Measurements from ENCODE around the gene GDPGP1.
"Not testable (repeated sequence)": the region's sequence is repeated elsewhere in the genome, so short reads cannot be mapped to it uniquely, and the experiment has no call there.

Gene GDPGP1

GRCh38 chr15:90234096-90234988 lies at the start of gene GDPGP1:
Gene GDPGP1, plus strand, starts transcription at chr15:90234209. Its CDS starts 6,700 bp downstream, at chr15:90240909.
- peak in 1 of 2 experiments; percentile 57 for DNase-seq

- DNase-seq = peak; percentile 42 to 49
Measured at GRCh38 chr15:90184786-90185704, 49.0 kb upstream of the GDPGP1 start.

DNA sequence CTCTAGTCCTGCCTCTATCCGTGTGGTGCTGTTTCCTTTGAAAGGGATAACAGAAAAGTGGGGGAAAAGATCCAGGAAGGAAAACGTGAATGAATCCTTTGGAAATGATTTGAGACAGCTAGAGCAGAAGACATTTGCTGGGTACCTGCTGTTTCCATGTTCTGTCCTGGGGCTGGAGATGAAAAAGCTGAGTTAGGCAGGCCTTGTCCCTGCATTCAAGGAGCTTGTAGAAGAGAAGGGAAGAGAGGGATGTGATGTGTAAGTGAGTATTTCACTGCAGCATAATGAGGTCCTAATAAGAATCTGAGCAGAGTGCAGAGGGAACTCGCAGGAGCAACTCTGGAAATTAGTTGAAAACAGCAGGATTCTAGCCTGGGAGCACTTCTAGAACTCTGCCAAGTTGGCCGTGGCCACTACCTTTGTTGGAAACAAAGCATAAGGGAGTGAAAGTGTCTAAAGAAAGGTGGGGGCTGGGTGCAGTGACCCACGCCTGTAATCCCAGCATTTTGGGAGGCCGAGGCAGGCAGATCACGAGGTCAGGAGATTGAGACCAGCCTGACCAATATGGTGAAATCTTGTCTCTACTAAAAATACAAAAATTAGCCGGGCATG lies 46.6 kb upstream of the GDPGP1 start:
- no peak for DNase-seq

DNA sequence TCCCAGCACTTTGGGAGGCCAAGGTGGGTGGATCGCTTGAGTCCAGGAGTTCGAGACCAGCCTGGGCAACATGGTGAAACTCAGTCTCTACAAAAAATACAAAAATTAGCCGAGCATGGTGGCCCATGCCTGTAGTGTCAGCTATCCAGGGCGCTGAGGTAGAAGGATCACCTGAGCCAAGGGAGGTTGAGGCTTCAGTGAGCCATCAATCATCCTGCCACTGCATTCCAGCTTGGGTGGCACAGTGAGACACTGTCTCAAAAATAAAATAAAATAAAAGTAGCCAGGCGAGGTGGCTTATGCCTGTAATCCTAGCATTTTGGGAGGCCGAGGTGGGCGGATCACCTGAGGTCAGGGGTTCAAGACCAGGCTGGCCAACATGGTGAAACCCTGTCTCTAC lies 45.9 kb upstream of the GDPGP1 start:
- DNase-seq = not testable (repeated sequence)

DNA sequence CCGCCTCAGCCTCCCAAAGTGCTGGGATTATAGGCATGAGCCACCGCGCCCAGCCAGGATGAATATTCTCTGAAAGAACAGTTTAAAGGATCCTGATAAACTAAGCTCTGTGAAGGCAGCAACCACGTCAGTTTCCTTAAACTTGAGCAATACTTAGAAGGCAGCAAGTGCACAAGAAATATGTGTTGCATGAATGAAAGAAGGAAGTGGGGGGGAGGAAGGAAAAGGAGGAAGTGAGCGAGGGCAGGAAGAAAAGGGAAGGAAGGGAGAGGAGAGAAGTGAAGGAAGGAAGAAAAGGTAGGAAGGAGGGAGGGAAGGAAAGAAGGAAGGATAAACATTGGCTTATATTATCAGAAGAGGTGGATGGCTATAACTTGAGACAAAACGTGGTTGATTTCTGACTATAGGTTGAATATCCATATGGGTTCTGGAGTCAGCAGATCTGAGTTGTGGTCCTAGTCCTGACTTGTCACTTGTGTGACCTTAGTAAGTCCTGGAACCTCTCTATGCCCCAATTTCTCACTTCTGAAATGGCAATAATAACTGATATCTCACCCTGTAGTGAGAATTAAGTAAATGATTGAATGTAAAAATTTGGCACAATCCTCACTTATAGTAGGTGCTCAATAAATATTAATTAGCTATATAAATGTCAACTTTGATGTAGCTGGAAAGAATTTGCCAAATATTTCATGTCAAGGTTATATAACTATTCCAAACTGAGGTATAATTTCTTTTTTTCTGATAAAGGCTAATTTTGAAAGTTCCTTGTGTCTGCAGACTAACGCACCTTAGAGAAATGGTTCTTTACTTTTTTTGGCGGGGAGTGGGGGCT lies 44.9 kb upstream of the GDPGP1 start:
- DNase-seq = peak; percentile 80 to 83

- no peak for DNase-seq
Measured at GRCh38 chr15:90189781-90190467, 44.1 kb upstream of the GDPGP1 start.

GRCh38 chr15:90190606-90191343 lies 43.2 kb upstream of the GDPGP1 start:
- no peak for DNase-seq

DNA sequence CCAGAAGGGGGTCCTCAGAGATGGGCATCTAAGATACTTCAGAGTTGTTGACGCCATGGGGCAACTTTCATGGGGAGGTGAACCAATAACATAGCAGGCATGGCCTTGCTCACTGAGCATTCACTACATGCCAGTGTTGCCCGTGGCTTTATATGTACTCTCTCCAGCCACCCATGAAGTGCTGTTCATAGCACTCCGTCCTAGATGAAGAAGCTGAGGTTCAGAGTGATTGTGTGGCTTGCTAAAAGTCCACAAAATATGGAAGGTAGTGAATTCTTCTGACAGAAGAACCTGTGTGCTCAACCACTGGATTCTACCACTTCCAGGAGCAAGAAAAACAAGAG lies 42.7 kb upstream of the GDPGP1 start:
- no peak for DNase-seq

DNA sequence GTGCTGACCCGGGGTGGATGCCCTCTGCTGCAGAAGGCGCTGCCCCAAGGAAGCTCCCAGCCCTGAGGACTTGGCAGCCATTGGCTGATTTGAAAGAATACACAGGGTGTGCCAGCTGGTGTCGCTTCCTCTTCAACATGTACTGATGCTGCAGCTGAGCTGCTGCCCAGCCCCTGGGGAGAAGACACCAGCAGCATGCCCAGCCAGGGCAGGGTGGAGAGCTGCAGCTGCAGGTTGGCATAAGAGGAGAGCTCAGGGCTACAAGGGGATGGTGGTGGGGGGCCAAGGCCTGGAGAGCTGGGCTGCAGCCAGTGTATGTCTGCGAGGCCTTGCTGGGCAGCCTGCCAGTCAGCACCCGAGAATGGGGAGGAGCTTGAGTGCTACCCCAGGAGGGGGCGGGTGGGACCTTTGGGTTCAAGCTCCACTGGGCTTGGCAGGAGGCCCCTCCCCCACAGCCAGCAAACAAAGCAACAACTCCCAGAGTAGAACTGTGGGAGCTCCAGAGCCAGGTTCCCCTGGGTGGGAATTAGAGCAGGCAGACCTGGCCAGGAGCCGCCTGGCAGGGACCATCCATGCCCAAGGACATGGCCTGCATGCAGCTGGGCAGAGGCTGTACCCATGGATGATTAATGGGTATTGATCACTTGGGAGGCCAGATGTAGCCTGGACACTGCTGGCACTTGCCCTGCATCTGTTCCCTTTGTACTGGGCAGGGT lies 42.1 kb upstream of the GDPGP1 start:
- peak; percentile 39 to 45 for DNase-seq

DNA sequence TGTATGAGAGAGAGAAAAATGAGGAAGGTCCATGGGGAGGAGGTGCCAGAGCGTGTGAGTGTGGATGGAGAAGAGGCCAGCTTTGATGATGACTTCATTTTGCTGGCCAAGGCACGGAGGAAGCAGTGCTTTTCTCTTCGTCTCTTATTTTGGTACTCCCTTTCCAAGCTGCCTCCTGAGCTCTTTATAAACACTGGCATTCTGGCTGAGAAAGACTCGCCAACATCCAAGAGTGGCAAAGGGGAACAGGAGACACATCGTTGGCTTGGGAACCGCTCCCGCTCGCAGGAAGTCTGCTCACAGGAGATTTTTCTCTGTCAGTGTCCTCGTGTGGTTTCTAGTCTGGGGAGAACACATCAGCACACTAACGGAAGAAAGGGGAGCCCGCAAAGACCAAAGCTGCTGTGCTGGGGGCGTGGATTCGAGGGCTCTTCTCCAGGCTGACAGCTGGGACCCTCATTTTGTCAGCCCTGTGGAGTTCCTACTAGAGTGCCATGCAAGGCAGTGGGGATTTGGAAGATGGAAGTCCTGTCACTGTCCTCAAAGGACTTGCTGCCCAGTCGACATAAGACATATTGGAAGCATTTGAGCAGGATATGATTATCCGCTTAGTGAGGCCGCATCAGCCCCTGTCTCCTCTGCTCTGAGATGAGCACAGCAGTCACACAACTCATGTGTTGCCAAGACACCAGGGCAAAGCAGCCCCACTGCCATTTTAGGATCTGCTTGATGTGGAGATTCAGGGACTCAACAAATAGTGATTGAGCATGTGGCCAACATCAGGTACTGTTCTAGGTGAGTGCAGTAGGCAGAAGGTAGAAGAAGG lies 40.8 kb upstream of the GDPGP1 start:
- DNase-seq = peak; percentile 76

GRCh38 chr15:90194655-90195054 lies 39.4 kb upstream of the GDPGP1 start:
- DNase-seq = no peak

DNA sequence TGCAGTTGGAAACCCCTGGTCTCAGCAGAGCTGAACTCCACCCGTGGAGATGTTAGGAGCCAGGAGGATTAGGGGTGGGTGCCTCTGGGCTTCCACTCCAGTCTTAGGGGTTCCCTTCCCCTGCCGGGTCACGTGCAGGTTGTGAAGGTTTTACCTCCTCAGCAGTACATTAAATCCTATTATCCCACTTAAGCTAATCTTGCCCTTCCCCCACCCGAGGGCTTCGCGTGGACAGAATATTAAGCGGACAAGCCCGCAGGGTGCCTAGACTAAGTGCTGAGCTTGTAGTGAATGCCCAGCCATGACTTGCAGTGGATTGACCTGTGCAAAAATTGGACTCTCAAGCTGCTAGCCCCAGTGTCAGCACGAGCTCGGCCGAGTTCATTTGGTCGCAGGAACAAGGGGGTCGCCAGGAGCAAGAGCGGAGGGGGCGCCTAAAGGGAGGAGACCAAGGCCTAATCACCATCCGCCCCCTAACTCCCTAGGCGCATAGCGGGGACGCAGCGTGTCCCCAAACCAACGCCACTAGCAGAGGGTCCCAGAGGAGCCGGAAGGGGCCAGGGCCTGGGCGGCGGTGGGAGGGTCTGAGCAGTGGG lies 33.4 kb upstream of the GDPGP1 start:
- DNase-seq = no peak

- peak; percentile 49 to 66 for DNase-seq
Measured at GRCh38 chr15:90201130-90201943, 32.7 kb upstream of the GDPGP1 start, which contains the start of gene SEMA4B. Gene SEMA4B, plus strand, starts transcription at chr15:90201330. Its CDS starts 249 bp downstream, at chr15:90201579.

GRCh38 chr15:90201944-90202375 lies 32.0 kb upstream of the GDPGP1 start:
- DNase-seq = no peak

GRCh38 chr15:90202929-90203328 lies 31.1 kb upstream of the GDPGP1 start:
- no peak for DNase-seq

GRCh38 chr15:90203473-90203872 lies 30.5 kb upstream of the GDPGP1 start:
- no peak for DNase-seq

DNA sequence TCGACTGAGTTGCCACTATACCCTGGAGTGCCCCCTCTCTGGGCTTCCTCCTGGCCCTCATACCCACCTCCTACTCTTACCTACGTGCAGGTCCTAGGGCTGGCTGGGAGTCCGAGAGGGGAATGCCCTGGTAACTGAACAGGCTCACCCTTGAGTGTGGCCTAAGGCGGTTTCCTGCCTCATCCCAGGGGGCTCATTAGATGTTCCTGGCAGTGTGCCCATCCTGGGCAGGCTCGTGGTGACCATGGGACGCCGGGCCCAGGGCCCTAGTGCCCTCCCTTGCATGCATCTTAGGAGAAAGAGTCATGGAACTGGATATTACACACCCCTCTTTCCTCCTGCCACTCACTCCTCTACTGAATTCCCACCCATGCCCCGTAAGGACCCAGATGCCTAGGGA lies 30.1 kb upstream of the GDPGP1 start:
- no peak for DNase-seq

Measured in Kasumi-1 (cell line).